Neural progenitor cell (in vitro differentiated cells): Measurements from ENCODE around the gene CAMKK1.

Experiments
- CTCF ChIP-seq: fragments of 200-600 bp; sonication (generic); IDR thresholded peaks from 2 replicates; pipeline ENCODE4 v1.5.1; 2017; ENCODE audit warnings: antibody characterized with exemption, mild to moderate bottlenecking
- EZH2 ChIP-seq: fragments of 200-600 bp; sonication (generic); IDR thresholded peaks from 2 replicates; pipeline ENCODE4 v1.6.1; 2017; ENCODE audit warnings: antibody characterized with exemption, mild to moderate bottlenecking, moderate library complexity
- EZH2phosphoT487 ChIP-seq: fragments of 200-600 bp; sonication (generic); IDR thresholded peaks from 2 replicates; pipeline ENCODE4 v1.6.1; 2017; ENCODE audit warnings: antibody characterized with exemption

- no peak for TF ChIP-seq CTCF
- TF ChIP-seq EZH2 = no peak
- TF ChIP-seq EZH2phosphoT487 = no peak
Observed at GRCh38 chr17:3835410-3836229, 57.2 kb downstream of the CAMKK1 start.
